Vein endothelial cell (primary cell): Measurements from ENCODE around the gene POTEB2. TPM values are rescaled to one million over a fixed set of nuclear protein-coding genes. Genes with fewer than 3 reads are reported as not detected.

Source experiments
- small RNA-seq: library from RNA; depleted of rRNA; stranded (forward); fragments of <200 nt; gene quantifications from one replicate; pipeline ENCODE3, GENCODE V24; 2012
- total RNA-seq: library from RNA; depleted of rRNA; stranded (reverse); fragments of >200 nt; gene quantifications from 2 replicates; pipeline ENCODE4 v1.2.3, GENCODE V29; 2012

Gene POTEB2
- total RNA-seq: not detected in 2 replicates

DNA sequence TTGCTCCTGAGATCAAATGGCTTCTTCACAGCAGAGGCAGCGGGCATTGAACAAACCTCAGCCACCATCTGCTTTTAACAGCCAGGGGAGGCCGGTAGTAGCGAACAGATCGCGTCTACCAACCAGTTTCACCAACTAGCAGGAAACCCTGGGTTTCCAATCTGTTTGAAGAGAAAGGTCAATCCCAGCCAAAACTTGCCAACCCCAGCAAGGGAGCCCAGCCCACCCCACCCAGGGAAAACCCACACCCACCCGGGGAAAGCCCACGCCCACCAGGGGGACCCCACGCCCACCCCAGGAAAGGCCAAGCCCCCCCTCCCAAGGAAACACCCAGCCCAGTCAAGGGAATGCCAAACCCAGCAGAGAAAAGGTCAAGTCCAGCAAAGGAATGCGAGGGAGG lies at the start of gene POTEB2:
POTEB2 (minus strand) TSS at position 101 of the 400 bp plus-strand sequence; CDS start at position 68, 33 bp downstream.

Small RNAs within 50 kb of the gene (small RNA-seq; reads per million reads assigned to genes)
- not detected for gene AC012414.2
- not detected for gene MIR3118-2
- gene RNU6-749P: not detected
- not detected for gene ZNF519P2
